ENCODE results near the gene SAC3D1.

DNA sequence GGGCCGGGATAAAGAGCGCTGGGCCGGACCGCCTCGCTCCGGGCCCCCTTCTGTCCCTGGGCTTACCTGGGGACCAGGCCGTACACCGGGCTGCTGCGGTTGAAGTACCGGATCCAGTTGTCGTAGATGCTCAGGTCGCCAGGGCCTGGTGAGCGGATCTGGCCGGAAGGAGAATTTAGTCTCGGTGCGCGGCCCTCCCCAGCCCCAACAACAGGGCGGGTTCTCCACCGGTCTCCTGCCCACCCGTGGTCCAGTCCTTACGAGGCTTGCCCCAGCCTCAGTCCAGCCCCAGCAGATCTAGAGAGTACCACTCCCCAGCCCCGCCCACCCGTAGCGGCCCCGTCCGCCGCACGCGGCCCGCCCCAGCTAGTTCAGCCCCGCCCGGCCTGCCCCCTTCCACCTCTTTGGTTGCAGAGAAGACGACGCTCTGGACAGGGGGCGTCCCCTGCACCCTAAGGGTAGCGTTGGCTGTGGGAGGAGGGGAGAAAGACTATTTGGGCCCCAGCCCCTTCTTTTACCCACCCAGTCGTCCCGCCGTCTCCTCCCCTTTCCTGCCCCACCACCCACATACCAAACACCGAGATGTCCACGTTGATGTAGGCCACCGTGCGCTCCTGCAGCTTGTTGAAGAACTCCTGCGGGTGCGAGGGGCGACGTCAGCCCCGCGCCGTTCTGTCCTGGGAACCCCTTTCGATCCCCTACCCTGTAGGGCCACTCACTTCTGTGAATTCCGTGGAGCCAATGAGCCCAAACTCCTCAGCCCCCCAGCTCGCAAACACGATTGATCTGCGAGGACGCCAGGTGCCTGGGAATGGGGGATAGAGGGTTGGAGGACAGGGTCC lies 6.8 kb downstream of the SAC3D1 start:
- TF ChIP-seq, protein P1, sequence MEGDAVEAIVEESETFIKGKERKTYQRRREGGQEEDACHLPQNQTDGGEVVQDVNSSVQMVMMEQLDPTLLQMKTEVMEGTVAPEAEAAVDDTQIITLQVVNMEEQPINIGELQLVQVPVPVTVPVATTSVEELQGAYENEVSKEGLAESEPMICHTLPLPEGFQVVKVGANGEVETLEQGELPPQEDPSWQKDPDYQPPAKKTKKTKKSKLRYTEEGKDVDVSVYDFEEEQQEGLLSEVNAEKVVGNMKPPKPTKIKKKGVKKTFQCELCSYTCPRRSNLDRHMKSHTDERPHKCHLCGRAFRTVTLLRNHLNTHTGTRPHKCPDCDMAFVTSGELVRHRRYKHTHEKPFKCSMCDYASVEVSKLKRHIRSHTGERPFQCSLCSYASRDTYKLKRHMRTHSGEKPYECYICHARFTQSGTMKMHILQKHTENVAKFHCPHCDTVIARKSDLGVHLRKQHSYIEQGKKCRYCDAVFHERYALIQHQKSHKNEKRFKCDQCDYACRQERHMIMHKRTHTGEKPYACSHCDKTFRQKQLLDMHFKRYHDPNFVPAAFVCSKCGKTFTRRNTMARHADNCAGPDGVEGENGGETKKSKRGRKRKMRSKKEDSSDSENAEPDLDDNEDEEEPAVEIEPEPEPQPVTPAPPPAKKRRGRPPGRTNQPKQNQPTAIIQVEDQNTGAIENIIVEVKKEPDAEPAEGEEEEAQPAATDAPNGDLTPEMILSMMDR (IDR thresholded peaks at IDR 0.05): no peak
- no peak for TF ChIP-seq POLR2A (IDR thresholded peaks at IDR 0.05)
